Measurements from ENCODE around the gene RBM41.

Gene RBM41

DNA sequence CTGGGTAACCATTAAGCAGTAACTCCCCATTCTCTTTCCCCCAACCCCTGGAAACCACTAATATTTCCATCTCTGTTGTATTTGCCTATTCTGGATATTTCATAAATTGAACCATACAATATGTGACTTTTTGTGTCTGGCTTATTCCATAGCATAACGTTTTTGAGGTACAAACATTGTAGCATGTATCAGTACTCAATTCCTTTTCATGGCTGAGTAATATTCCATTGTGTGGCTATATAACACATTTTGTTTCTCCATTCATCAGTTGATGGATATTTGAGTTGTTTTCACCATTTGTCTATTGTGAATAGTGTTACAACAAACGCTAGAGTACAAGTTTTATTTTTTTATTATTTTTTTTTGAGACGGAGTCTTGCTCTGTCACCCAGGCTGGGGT, 63.6 kb downstream of the RBM41 start:
- H3K4me3 ChIP-seq, result no peak overlapping the region
- H3K36me3 ChIP-seq, result no peaks in the 10 kb centered on the region
- intact Hi-C loops (cut with DNase I; ENCODE audit: low total_unique reads), result no loop called here
- H3K27me3 ChIP-seq, result no peaks in the 10 kb centered on the region
- DNase-seq, result no peak
- no peaks in the 10 kb centered on the region for H3K9me3 ChIP-seq
- no peak for TF ChIP-seq CTCF (IDR thresholded peaks at IDR 0.05)
- H3K27ac ChIP-seq, result no peak overlapping the region
- no peaks in the 10 kb centered on the region for H3K4me1 ChIP-seq

DNA sequence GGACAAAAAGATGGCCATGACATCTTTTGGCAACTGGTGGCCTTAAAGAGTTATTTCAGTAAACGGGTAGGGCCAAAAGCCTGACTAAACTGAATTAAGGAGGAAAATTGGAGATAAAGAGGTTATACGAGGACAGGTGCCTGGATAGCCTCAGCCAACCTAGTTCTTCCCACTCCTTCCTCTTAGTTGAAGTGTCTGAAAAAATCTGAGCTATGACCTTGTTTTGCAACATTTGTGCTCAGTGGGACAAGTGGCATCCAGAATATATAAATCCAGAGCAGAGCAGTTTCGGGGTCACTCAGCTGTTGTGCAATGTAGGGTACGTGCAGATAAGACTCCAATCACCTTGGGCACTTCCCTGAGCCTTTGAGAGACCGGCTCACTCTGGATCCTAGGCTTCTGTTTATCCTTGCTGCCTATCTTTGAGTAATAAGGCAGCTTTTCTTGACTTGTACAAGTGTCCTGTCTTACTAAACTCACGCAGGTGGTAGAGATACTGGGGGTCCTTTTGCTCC, 68.4 kb downstream of the RBM41 start:
- no peak overlapping the region for H3K27ac ChIP-seq
- DNase-seq, result no peak
- peaks cover 0 to 13% (median 0%) of the 10 kb centered on the region in 3 donors for H3K9me3 ChIP-seq
- intact Hi-C loops (cut with DNase I; ENCODE audit: low total_unique reads), result no loop called here
- no peaks in the 10 kb centered on the region for H3K36me3 ChIP-seq
- no peak overlapping the region for H3K4me3 ChIP-seq
- no peak for TF ChIP-seq CTCF (IDR thresholded peaks at IDR 0.05)
- no peaks in the 10 kb centered on the region for H3K4me1 ChIP-seq
- no peaks in the 10 kb centered on the region for H3K27me3 ChIP-seq

DNA sequence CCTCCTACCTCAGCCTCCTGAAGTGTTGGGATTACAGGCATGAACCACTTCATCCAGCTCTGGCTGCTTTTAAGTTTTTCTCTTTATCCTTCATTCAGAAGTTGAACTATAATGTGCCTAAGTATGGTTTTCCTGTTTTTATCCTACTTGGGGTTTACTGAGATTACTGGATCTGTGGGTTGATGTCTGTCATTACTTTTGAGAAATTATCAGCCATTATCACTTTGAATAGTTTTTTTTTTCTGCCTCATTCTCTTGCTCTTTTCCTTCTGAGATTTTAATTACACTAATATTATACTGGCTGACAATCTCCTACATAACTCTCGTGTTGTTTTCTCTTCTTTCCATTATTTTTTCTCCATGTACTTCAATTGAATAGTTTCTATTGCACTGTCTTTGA, 71.0 kb downstream of the RBM41 start:
- intact Hi-C loops (cut with DNase I; ENCODE audit: low total_unique reads), result no loop called here
- no peak for DNase-seq
- no peak for TF ChIP-seq CTCF (IDR thresholded peaks at IDR 0.05)
- Histone ChIP-seq H3K9me3 (peaks cover 0 to 13% (median 0%) of the 10 kb centered on the region in 3 donors), H3K27me3 (no peaks in the 10 kb centered on the region), H3K36me3 (no peaks in the 10 kb centered on the region), H3K4me3 (no peak overlapping the region), H3K27ac (no peak overlapping the region), H3K4me1 (no peaks in the 10 kb centered on the region)

DNA sequence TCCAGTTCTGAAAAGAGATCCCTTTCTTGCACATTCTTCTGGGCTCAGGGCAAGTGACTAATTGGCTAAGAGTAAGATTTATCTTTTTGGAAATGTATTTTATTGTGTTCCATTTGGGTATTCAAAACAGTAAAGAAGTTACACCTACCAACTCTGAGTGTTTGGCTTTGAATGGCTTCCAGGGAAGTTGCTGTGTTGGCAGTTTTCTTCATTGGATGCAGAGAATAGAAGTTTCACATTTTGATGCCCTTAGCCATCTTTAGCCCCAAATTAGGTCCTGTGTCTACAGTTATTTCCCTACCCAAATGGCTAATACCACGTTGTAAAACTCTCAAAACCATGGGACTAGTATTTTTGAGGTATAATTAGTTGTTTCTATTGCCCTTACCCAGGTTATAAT, 88.9 kb downstream of the RBM41 start:
- intact Hi-C loops (cut with DNase I; ENCODE audit: low total_unique reads), result no loop called here
- Histone ChIP-seq H3K9me3 (no peaks in the 10 kb centered on the region), H3K36me3 (no peaks in the 10 kb centered on the region), H3K27me3 (no peaks in the 10 kb centered on the region), H3K4me1 (no peaks in the 10 kb centered on the region), H3K27ac (no peak overlapping the region), H3K4me3 (no peak overlapping the region)
- TF ChIP-seq CTCF (IDR thresholded peaks at IDR 0.05), result no peak
- DNase-seq, result no peak

DNA sequence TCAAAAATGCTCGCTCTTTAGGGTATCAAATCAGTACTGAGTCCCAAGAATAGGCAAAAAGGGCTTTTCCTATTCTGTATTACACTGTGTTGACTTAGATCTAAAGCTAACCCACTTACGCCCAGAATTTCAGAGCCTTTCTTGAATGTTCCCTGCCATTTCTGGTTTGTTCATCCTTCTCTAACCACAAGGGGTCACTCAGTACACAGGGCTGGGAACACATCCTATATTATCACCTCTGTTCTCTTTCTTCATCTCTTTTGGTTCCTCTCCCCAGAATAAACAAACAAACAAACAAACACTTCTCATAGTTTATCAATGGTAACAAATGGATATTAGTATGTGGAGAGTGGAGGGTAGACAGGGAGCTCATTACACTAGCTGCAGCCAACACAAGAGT, 93.1 kb downstream of the RBM41 start:
- Histone ChIP-seq H3K36me3 (no peaks in the 10 kb centered on the region), H3K27ac (no peak overlapping the region), H3K4me3 (no peak overlapping the region), H3K4me1 (no peaks in the 10 kb centered on the region), H3K27me3 (no peaks in the 10 kb centered on the region), H3K9me3 (no peaks in the 10 kb centered on the region)
- no peak for DNase-seq
- peak in 1 of 2 experiments; percentile 29 for TF ChIP-seq CTCF (IDR thresholded peaks at IDR 0.05)
- intact Hi-C loops (cut with DNase I; ENCODE audit: low total_unique reads), result no loop called here

GRCh38 chrX:107014936-107015335, 103.7 kb downstream of the RBM41 start:
- no peak for DNase-seq
- H3K27ac ChIP-seq, result no peak overlapping the region
- no peaks in the 10 kb centered on the region for H3K27me3 ChIP-seq
- no peaks in the 10 kb centered on the region for H3K36me3 ChIP-seq
- intact Hi-C loops (cut with DNase I; ENCODE audit: low total_unique reads), result no loop called here
- no peak for TF ChIP-seq CTCF (IDR thresholded peaks at IDR 0.05)
- H3K9me3 ChIP-seq, result no peaks in the 10 kb centered on the region
- H3K4me3 ChIP-seq, result no peak overlapping the region
- H3K4me1 ChIP-seq, result no peaks in the 10 kb centered on the region
